OCI-LY7 (cell line): ENCODE measurements around the gene PRCC. TPM values are rescaled to one million over a fixed set of nuclear protein-coding genes. Genes with fewer than 3 reads are reported as not detected.
A peak's percentile ranks its signal among the peaks of the same experiment; 100 is the strongest.

Experiments
- BruUV-seq: library from RNA; stranded (reverse); fragments of 400-500 nt; replicated peaks from 2 replicates; lab custom pipeline; 2021; lab: Mats Ljungman, UMichigan
- CTCF ChIA-PET: fragments of 300-600 bp; sonication (Branson Sonifier 250); formaldehyde crosslinking; loops from one replicate; lab custom pipeline; 2022; ENCODE audit warnings: antibody characterized with exemption; ENCODE audit not compliant: unreplicated experiment; lab: Charles Lee
- POLR2A ChIA-PET: fragments of 300-600 bp; sonication (Branson Sonifier 250); formaldehyde crosslinking; loops from one replicate; lab custom pipeline; 2022; ENCODE audit warnings: antibody characterized with exemption; lab: Charles Lee
- DNase-seq: peaks from one replicate; pipeline ENCODE4 v3.0.0-alpha.2; 2015; ENCODE audit warnings: low spot score
- H2AFZ ChIP-seq: fragments of 200-600 bp; sonication (generic), shearing (Covaris generic); 2 replicates; pipeline ENCODE4 v1.6.1; 2014; ENCODE audit warnings: mild to moderate bottlenecking, antibody characterized with exemption, low read length, moderate library complexity
- H3K27ac ChIP-seq: fragments of 200-600 bp; sonication (generic); 2 replicates; pipeline ENCODE4 v1.5.1; 2014; ENCODE audit warnings: mixed run types, low read depth, mild to moderate bottlenecking, moderate library complexity, low read length, inconsistent platforms; ENCODE audit not compliant: poor library complexity, severe bottlenecking
- H3K36me3 ChIP-seq: fragments of 200-600 bp; sonication (generic); 2 replicates; pipeline ENCODE4 v1.6.1; 2014; ENCODE audit warnings: mild to moderate bottlenecking, antibody characterized with exemption, low read length, moderate library complexity, mixed read lengths; ENCODE audit not compliant: insufficient read depth
- H3K4me1 ChIP-seq: fragments of 200-600 bp; sonication (generic); 2 replicates; pipeline ENCODE4 v1.5.1; 2014; ENCODE audit warnings: mild to moderate bottlenecking, low read length; ENCODE audit not compliant: insufficient read depth, poor library complexity, severe bottlenecking
- H3K4me2 ChIP-seq: fragments of 200-600 bp; sonication (generic); 2 replicates; pipeline ENCODE4 v1.6.1; 2014; ENCODE audit warnings: mild to moderate bottlenecking, low read length
- H3K4me3 ChIP-seq: fragments of 200-600 bp; sonication (generic); 2 replicates; pipeline ENCODE4 v1.5.1; 2014; ENCODE audit warnings: mild to moderate bottlenecking, low read depth, low read length; ENCODE audit not compliant: poor library complexity, severe bottlenecking
- H3K79me2 ChIP-seq: fragments of 200-600 bp; sonication (generic); 2 replicates; pipeline ENCODE4 v1.6.1; 2016; ENCODE audit warnings: low read depth, mild to moderate bottlenecking, low read length, moderate library complexity, mixed read lengths; ENCODE audit not compliant: insufficient read depth
- H3K9me2 ChIP-seq: fragments of 200-600 bp; sonication (generic); 2 replicates; pipeline ENCODE4 v1.6.1; 2016; ENCODE audit warnings: mild to moderate bottlenecking, low read length, mixed read lengths; ENCODE audit not compliant: insufficient read depth
- H3K9me3 ChIP-seq: fragments of 200-600 bp; sonication (generic); 2 replicates; pipeline ENCODE4 v1.6.1; 2014; ENCODE audit warnings: mild to moderate bottlenecking, mixed run types, low read length, mixed read lengths
- H4K20me1 ChIP-seq: fragments of 200-600 bp; sonication (generic); 2 replicates; pipeline ENCODE4 v1.6.1; 2014; ENCODE audit warnings: mild to moderate bottlenecking, antibody characterized with exemption, low read length, moderate library complexity, mixed read lengths; ENCODE audit not compliant: insufficient read depth
- CTCF ChIP-seq: fragments of 200-600 bp; sonication (generic); conservative IDR thresholded peaks from 2 replicates; pipeline ENCODE4 v1.5.1; 2014; ENCODE audit warnings: mild to moderate bottlenecking, antibody characterized with exemption, low read length, moderate library complexity, mixed read lengths
- EZH2phosphoT487 ChIP-seq: fragments of 200-600 bp; sonication (generic); IDR thresholded peaks from 2 replicates; pipeline ENCODE4 v1.6.1; 2018; ENCODE audit warnings: low read depth, borderline replicate concordance, mild to moderate bottlenecking, mixed run types, antibody characterized with exemption, low read length, moderate library complexity, mixed read lengths
- intact Hi-C: fragments of 100-400 bp; cut with micrococcal nuclease; formaldehyde crosslinking; loops from one replicate; pipeline ENCODE4 v1.10.0; 2022; ENCODE audit not compliant: unreplicated experiment
- total RNA-seq, 2 experiments: library from RNA; depleted of rRNA in 1 of 2; stranded (reverse); fragments of >200 nt in 1 of 2; shearing (Covaris generic) in 1 of 2; gene quantifications; 2 replicates each; pipeline ENCODE4 v1.2.3, GENCODE V29; 2014 to 2022

The PRCC gene
- total RNA-seq, 2 experiments from 2014 or later, result 54.0 to 82.9 TPM

GRCh38 chr1:156776942-156777341 lies 9.6 kb downstream of the PRCC start:
- TF ChIP-seq CTCF (no peak), EZH2phosphoT487 (no peak)
- no peak overlapping the region for H2AFZ ChIP-seq
- no peak overlapping the region for H3K4me2 ChIP-seq
- CTCF ChIA-PET, result no interaction called here
- peaks cover 70% of the 10 kb centered on the region for H3K36me3 ChIP-seq
- H3K4me1 ChIP-seq, result peaks cover 6% of the 10 kb centered on the region
- H3K9me3 ChIP-seq, result no peaks in the 10 kb centered on the region
- intact Hi-C loops, result no loop called here
- POLR2A ChIA-PET, result interaction anchor here (0.7 to 1.1 kb wide), 2 partner anchors 49 to 441 kb away, joined by 3 read pairs; partner anchors contain the start of gene METTL25B
- TSS peak; percentile 18 for BruUV-seq
- H3K9me2 ChIP-seq, result no peaks in the 10 kb centered on the region
- peaks cover 89% of the 10 kb centered on the region for H3K79me2 ChIP-seq
- H4K20me1 ChIP-seq, result peaks cover 14% of the 10 kb centered on the region
- DNase-seq, result no peak
- H3K27ac ChIP-seq, result no peak overlapping the region
- no peak overlapping the region for H3K4me3 ChIP-seq

DNA sequence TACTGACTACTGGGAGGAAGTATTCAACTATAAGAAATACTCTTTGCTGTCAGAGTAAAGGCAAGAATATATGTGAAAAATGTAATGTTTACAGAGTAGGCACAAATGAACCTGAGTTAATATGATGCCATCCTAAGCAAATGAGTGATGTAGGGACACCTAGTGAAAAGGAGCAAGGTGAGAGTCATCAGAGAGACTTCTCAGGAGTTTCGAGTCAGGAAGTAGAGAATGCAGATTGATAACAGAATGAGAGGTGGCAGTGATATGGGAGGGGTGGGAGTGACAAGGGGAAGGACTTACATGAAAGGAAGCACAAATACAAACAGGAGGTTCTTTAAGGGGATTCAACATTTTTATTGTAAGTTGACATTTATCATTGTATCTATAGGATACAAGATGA lies 10.2 kb downstream of the PRCC start:
- Histone ChIP-seq H3K36me3 (peaks cover 70% of the 10 kb centered on the region), H3K4me2 (no peak overlapping the region), H3K4me1 (peaks cover 6% of the 10 kb centered on the region), H2AFZ (no peak overlapping the region), H3K27ac (no peak overlapping the region), H4K20me1 (peaks cover 12% of the 10 kb centered on the region), H3K9me2 (no peaks in the 10 kb centered on the region), H3K9me3 (no peaks in the 10 kb centered on the region), H3K4me3 (no peak overlapping the region), H3K79me2 (peaks cover 85% of the 10 kb centered on the region)
- POLR2A ChIA-PET, result interaction anchor here (1.1 kb wide), 1 partner anchor 50 kb away, joined by 3 read pairs; the partner anchor contains the start of gene METTL25B
- no TSS peak for BruUV-seq
- no peak for DNase-seq
- TF ChIP-seq EZH2phosphoT487 (no peak), CTCF (no peak)
- CTCF ChIA-PET, result no interaction called here
- intact Hi-C loops, result no loop called here

DNA sequence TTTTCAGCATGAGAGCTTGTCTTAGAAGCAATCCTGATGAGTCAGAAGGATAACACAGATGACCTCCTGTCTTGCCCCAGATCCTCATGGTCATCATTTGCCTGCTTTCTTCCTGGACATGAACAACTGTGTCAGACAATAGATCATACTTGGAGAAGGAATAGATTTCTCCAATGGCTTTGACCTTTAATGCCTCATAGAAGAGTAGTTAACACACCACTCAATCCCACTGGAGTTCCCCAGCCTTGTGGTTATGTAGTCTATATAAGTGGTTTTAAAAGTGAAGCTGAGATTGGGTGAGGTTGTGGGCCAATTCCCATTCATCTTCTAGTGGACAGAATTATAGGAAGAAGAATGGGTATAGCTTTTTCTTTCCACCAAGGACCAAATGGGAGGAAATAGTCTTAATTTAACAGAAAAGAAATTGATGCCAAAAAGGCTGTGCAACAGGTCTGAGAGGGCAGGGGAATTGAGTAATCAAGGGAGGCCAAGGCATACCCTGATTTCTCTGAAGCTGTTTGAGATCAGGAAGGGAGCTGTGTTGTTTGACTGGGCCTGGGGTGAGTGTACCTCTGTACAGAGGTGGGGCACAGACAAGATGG lies 14.4 kb downstream of the PRCC start:
- peaks cover 53% of the 10 kb centered on the region for H3K79me2 ChIP-seq
- BruUV-seq, result no TSS peak

More for the DNA sequence above, 14.4 kb downstream of the PRCC start:
- DNase-seq, result no peak
- ChIA-PET CTCF (interaction anchor here (0.6 kb wide), 1 partner anchor 55 kb away, joined by 3 read pairs; no protein-coding TSS in a partner anchor), POLR2A (interaction anchor here (0.9 kb wide), 1 partner anchor 9 kb away, joined by 4 read pairs; no protein-coding TSS in a partner anchor)
- Histone ChIP-seq H3K4me1 (no peaks in the 10 kb centered on the region), H2AFZ (no peak overlapping the region), H3K9me2 (no peaks in the 10 kb centered on the region), H4K20me1 (no peaks in the 10 kb centered on the region; the same call in none of the 2 replicates), H3K36me3 (peaks cover 88% of the 10 kb centered on the region), H3K9me3 (no peaks in the 10 kb centered on the region), H3K27ac (no peak overlapping the region), H3K4me3 (no peak overlapping the region), H3K4me2 (no peak overlapping the region)
- intact Hi-C loops, result no loop called here
- no peak for TF ChIP-seq CTCF
- no peak for TF ChIP-seq EZH2phosphoT487
